Astrocyte (in vitro differentiated cells and primary cell): ENCODE measurements around the gene CAND1. TPM values are rescaled to one million over a fixed set of nuclear protein-coding genes. Genes with fewer than 3 reads are reported as not detected.

ENCODE experiments used
- DNase-seq: peaks from one replicate; pipeline ENCODE4 v3.0.0-alpha.2; 2010; ENCODE audit warnings: low read depth
- FAIRE-seq: peaks from 2 replicates; lab custom pipeline; 2011; peaks lifted over from hg19 to GRCh38; lab: Jason Lieb, UNC
- H2AFZ ChIP-seq: 2 replicates; pipeline ENCODE4 v1.6.0; 2012; ENCODE audit warnings: low read depth, low read length, inconsistent platforms
- H3K27ac ChIP-seq: 2 replicates; pipeline ENCODE4 v1.5.1; 2011; ENCODE audit warnings: low read depth, low read length, inconsistent platforms
- H3K27me3 ChIP-seq: 2 replicates; pipeline ENCODE4 v1.6.0; 2011; ENCODE audit warnings: low read length, inconsistent platforms; ENCODE audit not compliant: insufficient read depth
- H3K36me3 ChIP-seq: 2 replicates; pipeline ENCODE4 v1.5.1; 2011; ENCODE audit warnings: low read length, inconsistent platforms; ENCODE audit not compliant: insufficient read depth
- H3K4me1 ChIP-seq: 2 replicates; pipeline ENCODE4 v1.5.1; 2011; ENCODE audit warnings: low read length, inconsistent platforms; ENCODE audit not compliant: insufficient read depth
- H3K4me2 ChIP-seq: 2 replicates; pipeline ENCODE4 v1.6.0; 2012; ENCODE audit warnings: low read length, inconsistent platforms
- H3K4me3 ChIP-seq: 2 replicates; pipeline ENCODE4 v1.5.1; 2011; ENCODE audit warnings: low read depth, mild to moderate bottlenecking, low read length, inconsistent platforms; ENCODE audit not compliant: insufficient read depth
- H3K79me2 ChIP-seq: 2 replicates; pipeline ENCODE4 v1.6.0; 2012; ENCODE audit warnings: mild to moderate bottlenecking, low read length, inconsistent platforms; ENCODE audit not compliant: insufficient read depth
- H3K9ac ChIP-seq: 2 replicates; pipeline ENCODE4 v1.6.0; 2012; ENCODE audit warnings: mild to moderate bottlenecking, low read length, inconsistent platforms
- H3K9me3 ChIP-seq: 2 replicates; pipeline ENCODE4 v1.5.1; 2012; ENCODE audit warnings: low read depth, mild to moderate bottlenecking, low read length, inconsistent platforms; ENCODE audit not compliant: insufficient read depth
- H4K20me1 ChIP-seq: 2 replicates; pipeline ENCODE4 v1.6.0; 2012; ENCODE audit warnings: low read length, inconsistent platforms; ENCODE audit not compliant: insufficient read depth
- H3K27ac Mint-ChIP-seq: one replicate; pipeline ENCODE4 v1.8.0; 2021; ENCODE audit warnings: mild to moderate bottlenecking, mixed read lengths; ENCODE audit not compliant: unreplicated experiment
- H3K27me3 Mint-ChIP-seq: one replicate; pipeline ENCODE4 v1.8.0; 2021; ENCODE audit warnings: low read depth, mixed read lengths; ENCODE audit not compliant: unreplicated experiment
- H3K36me3 Mint-ChIP-seq: one replicate; pipeline ENCODE4 v1.8.0; 2021; ENCODE audit warnings: low read depth, mixed read lengths; ENCODE audit not compliant: unreplicated experiment
- H3K4me1 Mint-ChIP-seq: one replicate; pipeline ENCODE4 v1.8.0; 2021; ENCODE audit warnings: low read depth, mixed read lengths; ENCODE audit not compliant: unreplicated experiment
- H3K4me3 Mint-ChIP-seq: one replicate; pipeline ENCODE4 v1.8.0; 2021; ENCODE audit warnings: mild to moderate bottlenecking, moderate library complexity, mixed read lengths; ENCODE audit not compliant: unreplicated experiment
- H3K9me3 Mint-ChIP-seq: one replicate; pipeline ENCODE4 v1.8.0; 2021; ENCODE audit warnings: mild to moderate bottlenecking, mixed read lengths; ENCODE audit not compliant: unreplicated experiment
- CTCF ChIP-seq: IDR thresholded peaks from 2 replicates; pipeline ENCODE4 v1.5.1; 2011; ENCODE audit warnings: low read depth, mild to moderate bottlenecking, inconsistent platforms, low read length, moderate library complexity; ENCODE audit not compliant: insufficient read depth
- EZH2 ChIP-seq: IDR thresholded peaks from 2 replicates; pipeline ENCODE4 v1.6.1; 2012; ENCODE audit warnings: mild to moderate bottlenecking, low read length, inconsistent platforms; ENCODE audit not compliant: insufficient read depth
- total RNA-seq: library from RNA; stranded (reverse); gene quantifications from 2 replicates; pipeline ENCODE4 v1.2.1, GENCODE V29; 2021

The CAND1 gene
- total RNA-seq, 1 donor from 2014 or later: 176 TPM

GRCh38 chr12:67269633-67270573, 745 bp downstream of the CAND1 start:
- Histone ChIP-seq H3K9me3 (peaks cover 3% of the 10 kb centered on the region), H3K4me1 (peaks cover 9% of the 10 kb centered on the region), H3K4me2 (peak overlapping the region; percentile 88), H3K36me3 (no peaks in the 10 kb centered on the region), H3K27me3 (no peaks in the 10 kb centered on the region), H4K20me1 (peaks cover 50% of the 10 kb centered on the region), H3K79me2 (peaks cover 57% of the 10 kb centered on the region), H3K4me3 (peak overlapping the region; percentile 78), H3K9ac (peak overlapping the region; percentile 98), H2AFZ (peak overlapping the region; percentile 82), H3K27ac (peak overlapping the region; percentile 96)
- TF ChIP-seq CTCF (no peak), EZH2 (no peak)
- no peak for FAIRE-seq
- Mint-ChIP-seq H3K4me1 (peaks cover 19% of the 10 kb centered on the region), H3K27me3 (no peaks in the 10 kb centered on the region), H3K4me3 (peak overlapping the region; percentile 98), H3K9me3 (no peaks in the 10 kb centered on the region), H3K36me3 (no peaks in the 10 kb centered on the region), H3K27ac (peak overlapping the region; percentile 93)
- peak; percentile 23 for DNase-seq

- H3K27ac ChIP-seq: peak overlapping the region; percentile 96
- Mint-ChIP-seq H3K4me3 (peak overlapping the region; percentile 98), H3K9me3 (no peaks in the 10 kb centered on the region), H3K27ac (peak overlapping the region; percentile 93), H3K27me3 (no peaks in the 10 kb centered on the region), H3K4me1 (peaks cover 26% of the 10 kb centered on the region), H3K36me3 (no peaks in the 10 kb centered on the region)
- H3K9ac ChIP-seq: peak overlapping the region; percentile 98
- peaks cover 64% of the 10 kb centered on the region for H3K79me2 ChIP-seq
- no peak for TF ChIP-seq CTCF
- no peak for TF ChIP-seq EZH2
- H3K4me3 ChIP-seq: peak overlapping the region; percentile 78
- no peak for FAIRE-seq
- H3K4me1 ChIP-seq: peaks cover 12% of the 10 kb centered on the region
- H4K20me1 ChIP-seq: peaks cover 57% of the 10 kb centered on the region
- peaks cover 3% of the 10 kb centered on the region for H3K9me3 ChIP-seq
- DNase-seq: no peak
- no peak overlapping the region for H2AFZ ChIP-seq
- H3K27me3 ChIP-seq: no peaks in the 10 kb centered on the region
- peak overlapping the region; percentile 88 for H3K4me2 ChIP-seq
- H3K36me3 ChIP-seq: no peaks in the 10 kb centered on the region
Measured at GRCh38 chr12:67270622-67271021, 1.5 kb downstream of the CAND1 start.
